ENCODE data around the gene AMER3.

AMER3 gene

DNA sequence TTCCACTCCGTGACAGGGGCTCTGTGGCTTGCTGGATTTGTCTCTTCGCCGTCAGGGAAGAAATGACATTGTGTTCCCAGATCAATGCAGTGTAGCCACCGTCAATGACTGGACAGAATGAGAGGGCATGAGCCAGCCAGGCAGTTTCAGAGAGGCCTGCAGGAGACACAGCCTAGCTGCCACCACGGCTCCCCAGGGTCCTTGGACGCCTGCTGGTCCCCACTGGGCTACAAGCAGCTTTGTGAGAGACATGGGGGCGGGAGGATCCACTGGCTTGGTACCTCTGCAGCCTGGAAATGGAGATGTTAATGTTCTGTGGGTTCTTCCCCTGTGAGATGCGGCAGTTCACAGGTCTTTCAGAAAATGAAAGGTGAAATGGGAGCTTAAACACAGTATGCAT is 12.1 kb upstream of the AMER3 start:
- no peaks in the 10 kb centered on the region for H3K36me3 ChIP-seq (ENCODE audit: insufficient read depth, low read length)
- TF ChIP-seq CTCF (IDR thresholded peaks at IDR 0.05; ENCODE audit: borderline replicate concordance, extremely low read depth, low read length, poor library complexity, severe bottlenecking): no peak
- TF ChIP-seq EZH2 (IDR thresholded peaks at IDR 0.05; ENCODE audit: borderline replicate concordance, low read depth, low read length, severe bottlenecking): no peak
- no peak overlapping the region for H3K4me3 ChIP-seq (ENCODE audit: low read depth in 1 of 2, low read length in 2 of 2)
- no peak overlapping the region for H3K9ac ChIP-seq (ENCODE audit: low read depth, low read length)
- H3K9me3 ChIP-seq (ENCODE audit: insufficient read depth, low read length, severe bottlenecking): no peaks in the 10 kb centered on the region
- no peaks in the 10 kb centered on the region for H3K27me3 ChIP-seq (ENCODE audit: insufficient read depth, low read length, poor library complexity)
- H3K79me2 ChIP-seq (ENCODE audit: insufficient read depth, low read length): no peaks in the 10 kb centered on the region
- no peaks in the 10 kb centered on the region for H3K4me1 ChIP-seq (ENCODE audit: insufficient read depth, low read length)
- no peak overlapping the region for H2AFZ ChIP-seq (ENCODE audit: low read depth, low read length)
- no peak for DNase-seq
- no peak overlapping the region for H3K27ac ChIP-seq (ENCODE audit: low read length)
- H3K4me2 ChIP-seq (ENCODE audit: insufficient read depth, low read length): no peak overlapping the region
- no peak for ATAC-seq (ENCODE audit: insufficient read depth, low read depth)
- H4K20me1 ChIP-seq (ENCODE audit: insufficient read depth, low read length): no peaks in the 10 kb centered on the region

DNA sequence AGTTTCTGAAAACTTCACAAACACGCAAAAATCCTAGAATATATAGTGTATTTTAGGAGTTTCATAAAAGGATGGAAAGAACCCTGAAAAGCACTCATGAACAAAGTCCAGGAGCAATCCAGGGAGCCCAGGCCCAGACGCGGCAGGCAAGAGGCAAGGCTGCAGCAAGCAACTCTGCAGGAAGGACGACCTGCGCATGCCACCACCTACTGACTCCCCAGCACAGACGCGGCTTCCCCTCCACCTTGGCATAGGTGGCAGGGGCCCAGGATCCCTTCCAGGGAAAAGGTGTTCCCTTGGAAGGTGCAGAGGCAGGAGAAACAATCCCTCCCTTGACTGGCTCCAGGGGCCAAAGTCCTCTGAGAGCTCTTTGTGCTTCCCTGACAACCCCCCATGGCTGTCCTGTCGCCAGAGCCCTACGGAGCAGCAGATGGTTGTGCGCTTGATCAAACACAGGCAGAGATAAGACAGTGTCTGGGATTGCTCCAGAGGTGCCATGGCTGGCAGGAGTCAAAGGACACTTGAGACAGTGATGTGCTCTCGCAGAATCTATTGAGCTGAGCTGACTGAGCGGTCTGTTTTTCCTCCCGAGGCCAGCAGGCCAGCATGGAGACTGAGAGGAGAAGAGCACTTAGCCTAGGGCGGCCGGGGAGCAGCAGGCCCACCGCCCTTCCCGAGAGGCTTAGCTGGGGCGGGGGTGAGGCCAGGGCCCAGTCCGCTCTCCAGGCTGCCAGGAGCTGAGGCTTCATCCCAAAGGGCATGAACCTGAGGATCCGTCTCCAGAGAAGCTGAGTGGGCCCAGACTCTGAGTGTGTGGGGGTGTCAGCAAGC is 10.8 kb upstream of the AMER3 start:
- ATAC-seq (ENCODE audit: insufficient read depth, low read depth) (no peak), DNase-seq (no peak)
- no peak overlapping the region for H2AFZ ChIP-seq (ENCODE audit: low read depth, low read length)
- H3K27ac ChIP-seq (ENCODE audit: low read length): no peak overlapping the region
- no peak overlapping the region for H3K4me3 ChIP-seq (ENCODE audit: low read depth in 1 of 2, low read length in 2 of 2)
- H4K20me1 ChIP-seq (ENCODE audit: insufficient read depth, low read length): no peaks in the 10 kb centered on the region
- H3K4me1 ChIP-seq (ENCODE audit: insufficient read depth, low read length): no peaks in the 10 kb centered on the region
- no peaks in the 10 kb centered on the region for H3K36me3 ChIP-seq (ENCODE audit: insufficient read depth, low read length)
- H3K4me2 ChIP-seq (ENCODE audit: insufficient read depth, low read length): no peak overlapping the region
- TF ChIP-seq CTCF (IDR thresholded peaks at IDR 0.05; ENCODE audit: borderline replicate concordance, extremely low read depth, low read length, poor library complexity, severe bottlenecking): no peak
- no peak for TF ChIP-seq EZH2 (IDR thresholded peaks at IDR 0.05; ENCODE audit: borderline replicate concordance, low read depth, low read length, severe bottlenecking)
- no peaks in the 10 kb centered on the region for H3K27me3 ChIP-seq (ENCODE audit: insufficient read depth, low read length, poor library complexity)
- H3K9me3 ChIP-seq (ENCODE audit: insufficient read depth, low read length, severe bottlenecking): no peaks in the 10 kb centered on the region
- H3K9ac ChIP-seq (ENCODE audit: low read depth, low read length): no peak overlapping the region
- no peaks in the 10 kb centered on the region for H3K79me2 ChIP-seq (ENCODE audit: insufficient read depth, low read length)

GRCh38 chr2:130749078-130749477 is 6.3 kb upstream of the AMER3 start:
- no peak for TF ChIP-seq CTCF (IDR thresholded peaks at IDR 0.05; ENCODE audit: borderline replicate concordance, extremely low read depth, low read length, poor library complexity, severe bottlenecking)
- TF ChIP-seq EZH2 (IDR thresholded peaks at IDR 0.05; ENCODE audit: borderline replicate concordance, low read depth, low read length, severe bottlenecking): no peak

More at GRCh38 chr2:130749078-130749477, 6.3 kb upstream of the AMER3 start:
- H3K9ac ChIP-seq (ENCODE audit: low read depth, low read length): no peak overlapping the region
- H3K4me2 ChIP-seq (ENCODE audit: insufficient read depth, low read length): no peak overlapping the region
- no peak for ATAC-seq (ENCODE audit: insufficient read depth, low read depth)
- H3K4me1 ChIP-seq (ENCODE audit: insufficient read depth, low read length): no peaks in the 10 kb centered on the region
- no peak overlapping the region for H3K4me3 ChIP-seq (ENCODE audit: low read depth in 1 of 2, low read length in 2 of 2)
- H3K9me3 ChIP-seq (ENCODE audit: insufficient read depth, low read length, severe bottlenecking): no peaks in the 10 kb centered on the region
- no peaks in the 10 kb centered on the region for H3K27me3 ChIP-seq (ENCODE audit: insufficient read depth, low read length, poor library complexity)
- no peaks in the 10 kb centered on the region for H3K36me3 ChIP-seq (ENCODE audit: insufficient read depth, low read length)
- no peak overlapping the region for H2AFZ ChIP-seq (ENCODE audit: low read depth, low read length)
- no peak overlapping the region for H3K27ac ChIP-seq (ENCODE audit: low read length)
- no peaks in the 10 kb centered on the region for H4K20me1 ChIP-seq (ENCODE audit: insufficient read depth, low read length)
- no peak for DNase-seq
- H3K79me2 ChIP-seq (ENCODE audit: insufficient read depth, low read length): no peaks in the 10 kb centered on the region

Data from DND-41 (cell line).